ENCODE data around the gene RSRC1. TPM values are rescaled to one million over a fixed set of nuclear protein-coding genes. Genes with fewer than 3 reads are reported as not detected.
A peak's percentile ranks its signal among the peaks of the same experiment; 100 is the strongest.

Gene RSRC1
- total and polyA plus RNA-seq, 2 of the 13 experiments (the other 11 are each of a cell fraction or from before 2014, with no cell fraction given), result 4.9 to 63.0 TPM

DNA sequence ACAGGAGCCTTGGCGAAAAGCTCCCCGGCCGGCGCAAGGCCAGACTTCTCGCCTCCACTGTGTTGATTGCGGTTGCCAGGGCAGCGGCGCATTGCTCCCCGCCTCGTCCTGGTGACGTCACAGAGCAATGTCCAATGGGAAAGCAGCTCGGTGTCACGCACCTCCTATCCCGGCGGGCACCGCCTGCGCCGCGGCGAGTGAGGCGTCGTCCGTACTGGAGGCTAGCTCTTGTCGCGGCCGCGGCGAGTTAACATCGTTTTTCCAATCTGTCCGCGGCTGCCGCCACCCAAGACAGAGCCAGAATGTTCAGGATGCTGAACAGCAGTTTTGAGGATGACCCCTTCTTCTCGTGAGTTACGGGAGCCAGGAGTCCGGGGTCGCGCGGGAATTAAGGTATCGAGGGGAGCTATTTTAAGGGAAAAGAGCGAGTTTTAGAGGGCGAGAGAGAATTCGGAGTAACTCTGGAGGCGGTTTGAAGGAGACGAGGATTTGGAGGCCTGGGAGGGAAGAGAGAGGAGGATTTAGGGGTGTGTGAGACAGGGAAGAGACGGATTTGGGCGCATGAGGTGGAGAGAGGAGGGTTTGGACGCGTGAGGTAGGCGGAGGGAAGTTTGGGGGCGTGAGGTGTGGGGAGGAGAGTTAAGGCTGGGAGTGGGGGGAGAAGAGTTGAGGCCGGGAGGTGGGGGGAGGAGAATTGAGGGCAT is 461.3 kb downstream of the RSRC1 start, which contains the start of gene MLF1 (continued):
- TF ChIP-seq, protein P1, sequence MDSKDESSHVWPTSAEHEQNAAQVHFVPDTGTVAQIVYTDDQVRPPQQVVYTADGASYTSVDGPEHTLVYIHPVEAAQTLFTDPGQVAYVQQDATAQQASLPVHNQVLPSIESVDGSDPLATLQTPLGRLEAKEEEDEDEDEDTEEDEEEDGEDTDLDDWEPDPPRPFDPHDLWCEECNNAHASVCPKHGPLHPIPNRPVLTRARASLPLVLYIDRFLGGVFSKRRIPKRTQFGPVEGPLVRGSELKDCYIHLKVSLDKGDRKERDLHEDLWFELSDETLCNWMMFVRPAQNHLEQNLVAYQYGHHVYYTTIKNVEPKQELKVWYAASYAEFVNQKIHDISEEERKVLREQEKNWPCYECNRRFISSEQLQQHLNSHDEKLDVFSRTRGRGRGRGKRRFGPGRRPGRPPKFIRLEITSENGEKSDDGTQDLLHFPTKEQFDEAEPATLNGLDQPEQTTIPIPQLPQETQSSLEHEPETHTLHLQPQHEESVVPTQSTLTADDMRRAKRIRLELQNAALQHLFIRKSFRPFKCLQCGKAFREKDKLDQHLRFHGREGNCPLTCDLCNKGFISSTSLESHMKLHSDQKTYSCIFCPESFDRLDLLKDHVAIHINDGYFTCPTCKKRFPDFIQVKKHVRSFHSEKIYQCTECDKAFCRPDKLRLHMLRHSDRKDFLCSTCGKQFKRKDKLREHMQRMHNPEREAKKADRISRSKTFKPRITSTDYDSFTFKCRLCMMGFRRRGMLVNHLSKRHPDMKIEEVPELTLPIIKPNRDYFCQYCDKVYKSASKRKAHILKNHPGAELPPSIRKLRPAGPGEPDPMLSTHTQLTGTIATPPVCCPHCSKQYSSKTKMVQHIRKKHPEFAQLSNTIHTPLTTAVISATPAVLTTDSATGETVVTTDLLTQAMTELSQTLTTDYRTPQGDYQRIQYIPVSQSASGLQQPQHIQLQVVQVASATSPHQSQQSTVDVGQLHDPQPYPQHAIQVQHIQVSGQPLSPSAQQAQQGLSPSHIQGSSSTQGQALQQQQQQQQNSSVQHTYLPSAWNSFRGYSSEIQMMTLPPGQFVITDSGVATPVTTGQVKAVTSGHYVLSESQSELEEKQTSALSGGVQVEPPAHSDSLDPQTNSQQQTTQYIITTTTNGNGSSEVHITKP (CRISPR knock-in tag; IDR thresholded peaks at IDR 0.05; ENCODE audit: low read depth), result no peak
- TF ChIP-seq PHF20 (CRISPR knock-in tag; IDR thresholded peaks at IDR 0.05) (no peak), POLR2AphosphoS2 (IDR thresholded peaks at IDR 0.05; ENCODE audit: low read depth, low read length) (no peak), ATM (IDR thresholded peaks at IDR 0.05; ENCODE audit: borderline replicate concordance) (no peak), ZFP41 (CRISPR knock-in tag; IDR thresholded peaks at IDR 0.05; ENCODE audit: borderline replicate concordance) (no peak), KDM1A (CRISPR knock-in tag; IDR thresholded peaks at IDR 0.05) (no peak), NFYB (CRISPR knock-in tag; IDR thresholded peaks at IDR 0.05) (peak; percentile 67), ZNF607 (CRISPR knock-in tag; IDR thresholded peaks at IDR 0.05; ENCODE audit: borderline replicate concordance) (peak; percentile 73; the same call in 1 of the 2 replicates), ZNF792 (CRISPR knock-in tag; IDR thresholded peaks at IDR 0.05) (no peak), SALL1 (CRISPR knock-in tag; IDR thresholded peaks at IDR 0.05) (peak; percentile 58; the same call in 1 of the 2 replicates), SMYD3 (CRISPR knock-in tag; IDR thresholded peaks at IDR 0.05) (no peak), FOXP1 (IDR thresholded peaks at IDR 0.05) (no peak), FOXP1 (CRISPR knock-in tag; IDR thresholded peaks at IDR 0.05) (no peak), CC2D1A (CRISPR knock-in tag; IDR thresholded peaks at IDR 0.05) (no peak), ZNF264 (CRISPR knock-in tag; IDR thresholded peaks at IDR 0.05) (no peak), RFX5 (IDR thresholded peaks at IDR 0.05; ENCODE audit: low read depth, low read length) (peak; percentile 73), ETV5 (CRISPR knock-in tag; IDR thresholded peaks at IDR 0.05; ENCODE audit: borderline replicate concordance) (no peak), TCF7 (IDR thresholded peaks at IDR 0.05; ENCODE audit: low read depth) (no peak), IKZF1 (IDR thresholded peaks at IDR 0.05) (no peak), ZNF550 (CRISPR knock-in tag; IDR thresholded peaks at IDR 0.05; ENCODE audit: borderline replicate concordance) (no peak), BORCS8-MEF2B (CRISPR knock-in tag; IDR thresholded peaks at IDR 0.05) (no peak)
- TF ChIP-seq, protein P2, sequence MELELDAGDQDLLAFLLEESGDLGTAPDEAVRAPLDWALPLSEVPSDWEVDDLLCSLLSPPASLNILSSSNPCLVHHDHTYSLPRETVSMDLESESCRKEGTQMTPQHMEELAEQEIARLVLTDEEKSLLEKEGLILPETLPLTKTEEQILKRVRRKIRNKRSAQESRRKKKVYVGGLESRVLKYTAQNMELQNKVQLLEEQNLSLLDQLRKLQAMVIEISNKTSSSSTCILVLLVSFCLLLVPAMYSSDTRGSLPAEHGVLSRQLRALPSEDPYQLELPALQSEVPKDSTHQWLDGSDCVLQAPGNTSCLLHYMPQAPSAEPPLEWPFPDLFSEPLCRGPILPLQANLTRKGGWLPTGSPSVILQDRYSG (CRISPR knock-in tag; IDR thresholded peaks at IDR 0.05), result no peak
- TF ChIP-seq, protein P3, sequence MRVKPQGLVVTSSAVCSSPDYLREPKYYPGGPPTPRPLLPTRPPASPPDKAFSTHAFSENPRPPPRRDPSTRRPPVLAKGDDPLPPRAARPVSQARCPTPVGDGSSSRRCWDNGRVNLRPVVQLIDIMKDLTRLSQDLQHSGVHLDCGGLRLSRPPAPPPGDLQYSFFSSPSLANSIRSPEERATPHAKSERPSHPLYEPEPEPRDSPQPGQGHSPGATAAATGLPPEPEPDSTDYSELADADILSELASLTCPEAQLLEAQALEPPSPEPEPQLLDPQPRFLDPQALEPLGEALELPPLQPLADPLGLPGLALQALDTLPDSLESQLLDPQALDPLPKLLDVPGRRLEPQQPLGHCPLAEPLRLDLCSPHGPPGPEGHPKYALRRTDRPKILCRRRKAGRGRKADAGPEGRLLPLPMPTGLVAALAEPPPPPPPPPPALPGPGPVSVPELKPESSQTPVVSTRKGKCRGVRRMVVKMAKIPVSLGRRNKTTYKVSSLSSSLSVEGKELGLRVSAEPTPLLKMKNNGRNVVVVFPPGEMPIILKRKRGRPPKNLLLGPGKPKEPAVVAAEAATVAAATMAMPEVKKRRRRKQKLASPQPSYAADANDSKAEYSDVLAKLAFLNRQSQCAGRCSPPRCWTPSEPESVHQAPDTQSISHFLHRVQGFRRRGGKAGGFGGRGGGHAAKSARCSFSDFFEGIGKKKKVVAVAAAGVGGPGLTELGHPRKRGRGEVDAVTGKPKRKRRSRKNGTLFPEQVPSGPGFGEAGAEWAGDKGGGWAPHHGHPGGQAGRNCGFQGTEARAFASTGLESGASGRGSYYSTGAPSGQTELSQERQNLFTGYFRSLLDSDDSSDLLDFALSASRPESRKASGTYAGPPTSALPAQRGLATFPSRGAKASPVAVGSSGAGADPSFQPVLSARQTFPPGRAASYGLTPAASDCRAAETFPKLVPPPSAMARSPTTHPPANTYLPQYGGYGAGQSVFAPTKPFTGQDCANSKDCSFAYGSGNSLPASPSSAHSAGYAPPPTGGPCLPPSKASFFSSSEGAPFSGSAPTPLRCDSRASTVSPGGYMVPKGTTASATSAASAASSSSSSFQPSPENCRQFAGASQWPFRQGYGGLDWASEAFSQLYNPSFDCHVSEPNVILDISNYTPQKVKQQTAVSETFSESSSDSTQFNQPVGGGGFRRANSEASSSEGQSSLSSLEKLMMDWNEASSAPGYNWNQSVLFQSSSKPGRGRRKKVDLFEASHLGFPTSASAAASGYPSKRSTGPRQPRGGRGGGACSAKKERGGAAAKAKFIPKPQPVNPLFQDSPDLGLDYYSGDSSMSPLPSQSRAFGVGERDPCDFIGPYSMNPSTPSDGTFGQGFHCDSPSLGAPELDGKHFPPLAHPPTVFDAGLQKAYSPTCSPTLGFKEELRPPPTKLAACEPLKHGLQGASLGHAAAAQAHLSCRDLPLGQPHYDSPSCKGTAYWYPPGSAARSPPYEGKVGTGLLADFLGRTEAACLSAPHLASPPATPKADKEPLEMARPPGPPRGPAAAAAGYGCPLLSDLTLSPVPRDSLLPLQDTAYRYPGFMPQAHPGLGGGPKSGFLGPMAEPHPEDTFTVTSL (CRISPR knock-in tag; IDR thresholded peaks at IDR 0.05; ENCODE audit: borderline replicate concordance), result 0 out of 2 replicates have a peak, but pooled peaks have one; percentile 35

All from HepG2 (cell line).